HepG2 (cell line): ENCODE results near the gene MSI2. TPM values are rescaled to one million over a fixed set of nuclear protein-coding genes. Genes with fewer than 3 reads are reported as not detected.

Experiments used
- ATAC-seq: fragments of 200-7000 bp; cut with Tn5 transposase; 3 replicates; pipeline ENCODE4 v1.9.1; 2020; ENCODE audit warnings: mild to moderate bottlenecking, moderate library complexity
- BruUV-seq: library from RNA; stranded (reverse); fragments of 400-500 nt; replicated peaks from 2 replicates; lab custom pipeline; 2021; lab: Mats Ljungman, UMichigan
- CTCF ChIA-PET: fragments of 300-600 bp; formaldehyde crosslinking; extraction: SDS; loops from one replicate; lab custom pipeline; 2021; ENCODE audit warnings: low total read pairs, inconsistent platforms, low intra/inter-chr PET ratio; lab: Yijun Ruan, JAX
- POLR2A ChIA-PET: fragments of 350-600 bp; sonication (Branson Sonifier 250); formaldehyde crosslinking; loops from one replicate; lab custom pipeline; 2020; ENCODE audit warnings: antibody characterized with exemption, inconsistent platforms; lab: Yijun Ruan, JAX
- DNase-seq: peaks from one replicate; pipeline ENCODE4 v3.0.0-alpha.2; 2015; ENCODE audit warnings: low spot score
- FAIRE-seq: peaks from 3 replicates; lab custom pipeline; 2011; peaks lifted over from hg19 to GRCh38; lab: Jason Lieb, UNC
- H2AFZ ChIP-seq: one replicate; pipeline ENCODE4 v1.6.1; 2011; ENCODE audit warnings: low read length, inconsistent platforms
- H3K27ac ChIP-seq: fragments of 300-600 bp; 3 replicates; pipeline ENCODE4 v1.8.0; 2011; ENCODE audit warnings: mixed run types, mild to moderate bottlenecking, mixed read lengths, low read length, inconsistent platforms; ENCODE audit not compliant: insufficient read depth; ENCODE audit errors: extremely low read length
- H3K27me3 ChIP-seq, 2 experiments: fragments of 200-600 bp in 1 of 2; 2 replicates in 1 of 2; 3 replicates in 1 of 2; pipeline versions ENCODE4 v1.6.0 to v1.8.0; 2011; ENCODE audit warnings: low read length in 2 of 2, mild to moderate bottlenecking in 2 of 2, moderate library complexity in 2 of 2, inconsistent platforms in 1 of 2; ENCODE audit not compliant: insufficient read depth in 2 of 2, control insufficient read depth in 1 of 2
- H3K36me3 ChIP-seq, 2 experiments: fragments of 200-600 bp in 1 of 2; replicated peaks in 1 of 2; 2 replicates in 1 of 2; 3 replicates in 1 of 2; pipeline versions ENCODE4 v1.5.1 to v1.8.0; 2011; ENCODE audit warnings: low read length in 2 of 2, inconsistent platforms in 1 of 2; ENCODE audit not compliant: insufficient read depth in 2 of 2, control insufficient read depth in 1 of 2
- H3K4me1 ChIP-seq: 2 replicates; pipeline ENCODE4 v1.5.1; 2012; ENCODE audit warnings: low read length, inconsistent platforms; ENCODE audit not compliant: insufficient read depth
- H3K4me2 ChIP-seq: 2 replicates; pipeline ENCODE4 v1.6.0; 2011; ENCODE audit warnings: low read depth, low read length, inconsistent platforms
- H3K4me3 ChIP-seq, 3 experiments: fragments of 200-600 bp in 1 of 3; sonication (generic), shearing (Covaris generic) in 1 of 3; replicated peaks in 1 of 3; 2 replicates each; pipeline ENCODE4 v1.5.1; 2011 to 2016; ENCODE audit warnings: low read length in 3 of 3, inconsistent platforms in 2 of 3, low read depth in 2 of 3, mild to moderate bottlenecking in 2 of 3, control low read depth in 1 of 3, mixed read lengths in 1 of 3; ENCODE audit not compliant: insufficient read depth in 1 of 3
- H3K79me2 ChIP-seq: one replicate; pipeline ENCODE4 v1.6.1; 2011; ENCODE audit warnings: low read length, inconsistent platforms; ENCODE audit not compliant: insufficient read depth
- H3K9ac ChIP-seq: 2 replicates; pipeline ENCODE4 v1.6.0; 2011; ENCODE audit warnings: mild to moderate bottlenecking, low read depth, low read length, inconsistent platforms; ENCODE audit not compliant: insufficient read depth
- H3K9me3 ChIP-seq: 2 replicates; pipeline ENCODE4 v1.5.1; 2012; ENCODE audit warnings: mild to moderate bottlenecking, low read length
- H4K20me1 ChIP-seq: 2 replicates; pipeline ENCODE4 v1.6.0; 2011; ENCODE audit warnings: inconsistent platforms, mild to moderate bottlenecking, low read length, moderate library complexity; ENCODE audit not compliant: insufficient read depth
- ATF6 ChIP-seq: sonication (generic); formaldehyde crosslinking; conservative IDR thresholded peaks from 2 replicates; pipeline ENCODE4 v1.4.0; 2020; ENCODE audit warnings: missing genetic modification reagents
- DBP ChIP-seq: sonication (generic); formaldehyde crosslinking; IDR thresholded peaks from 2 replicates; pipeline ENCODE4 v1.4.0; 2020; ENCODE audit warnings: missing genetic modification reagents; ENCODE audit errors: not compliant biosample characterization
- FOXK1 ChIP-seq: sonication (generic); formaldehyde crosslinking; IDR thresholded peaks from 2 replicates; pipeline ENCODE4 v1.4.0; 2020; ENCODE audit warnings: low read depth, missing genetic modification reagents, borderline replicate concordance
- HIC2 ChIP-seq: sonication (generic); formaldehyde crosslinking; IDR thresholded peaks from 2 replicates; pipeline ENCODE4 v1.9.0; 2022; ENCODE audit warnings: low read depth, missing genetic modification reagents
- HMGXB4 ChIP-seq, 2 experiments: sonication (generic) in 1 of 2; formaldehyde crosslinking in 1 of 2; IDR thresholded peaks; 2 replicates each; pipeline versions ENCODE4 v1.4.0 to v1.6.1; 2018 to 2020; ENCODE audit warnings: missing genetic modification reagents in 2 of 2, borderline replicate concordance in 1 of 2, low read depth in 1 of 2, mild to moderate bottlenecking in 1 of 2, missing biosample characterization in 1 of 2
- NFATC3 ChIP-seq: sonication (generic); formaldehyde crosslinking; IDR thresholded peaks from 2 replicates; pipeline ENCODE4 v1.5.1; 2020; ENCODE audit warnings: mild to moderate bottlenecking, missing genetic modification reagents
- NFRKB ChIP-seq: fragments of 450-650 bp; IDR thresholded peaks from 2 replicates; pipeline ENCODE4 v1.6.1; 2017
- SMYD3 ChIP-seq: sonication (generic); formaldehyde crosslinking; IDR thresholded peaks from 2 replicates; pipeline ENCODE4 v1.8.1; 2023; ENCODE audit warnings: mild to moderate bottlenecking, missing genetic modification reagents
- ZNF790 ChIP-seq: sonication (generic); formaldehyde crosslinking; IDR thresholded peaks from 2 replicates; pipeline ENCODE4 v1.8.0; 2022; ENCODE audit warnings: missing genetic modification reagents, mild to moderate bottlenecking, borderline replicate concordance
- WGBS: methylation state at CpG from one replicate; pipeline ENCODE4 v1.1.6; 2017; ENCODE audit warnings: low lambda C conversion rate; 5-methylcytosine and 5-hydroxymethylcytosine counted together
- in situ Hi-C: cut with HindIII; loops from 2 replicates; pipeline ENCODE4 v1.10.0; 2017; ENCODE audit warnings: low pct_unique_long_range_greater_than_20kb; ENCODE audit not compliant: extremely low pct_ligation_motif_present
- intact Hi-C: fragments of 100-400 bp; cut with micrococcal nuclease; formaldehyde crosslinking; loops from one replicate; pipeline ENCODE4 v1.10.0; 2022; ENCODE audit not compliant: unreplicated experiment
- polyA plus RNA-seq, 8 experiments: library from polyadenylated mRNA; depleted of rRNA in 3 of 8; stranded (reverse) in 7 of 8; unstranded in 1 of 8; fragments of >200 nt; fragmentation: Illumina TruSeq in 4 of 8; extraction: Trizol in 4 of 8; gene quantifications; 2 replicates each; pipeline versions ENCODE4 v1.2.1 to v1.2.3, GENCODE V29; 2011 to 2016; ENCODE audit warnings: low read depth in 4 of 8, missing spikeins in 1 of 8, mixed read lengths in 1 of 8; ENCODE audit not compliant: insufficient read depth in 1 of 8
- total RNA-seq, 5 experiments: library from RNA; depleted of rRNA; stranded (reverse); fragments of >200 nt; fragmentation: Illumina TruSeq; extraction: Trizol; gene quantifications; 2 replicates each; pipeline ENCODE4 v1.2.3, GENCODE V29; 2016; ENCODE audit warnings: low read depth in 1 of 5

Gene MSI2
- total and polyA plus RNA-seq, 2 of the 13 experiments (the other 11 are each of a cell fraction or from before 2014, with no cell fraction given), result 77.5 to 78.4 TPM

GRCh38 chr17:57465610-57466009 lies 209.3 kb downstream of the MSI2 start:
- Histone ChIP-seq H3K4me3 (no peak overlapping the region), H3K27me3 (no peaks in the 10 kb centered on the region), H4K20me1 (no peaks in the 10 kb centered on the region), H3K27ac (no peak overlapping the region), H2AFZ (no peak overlapping the region), H3K9me3 (no peaks in the 10 kb centered on the region), H3K36me3 (0 out of 5 replicates have a peak, but pooled peaks cover 0 to 2% of the 10 kb centered on the region in 2 experiments), H3K4me1 (peaks cover 68% of the 10 kb centered on the region), H3K79me2 (peaks cover 8% of the 10 kb centered on the region), H3K4me2 (no peak overlapping the region), H3K9ac (no peak overlapping the region)
- no TSS peak for BruUV-seq
- ChIA-PET CTCF (no interaction called here), POLR2A (no interaction called here)
- no peak for DNase-seq
- no peak for FAIRE-seq
- in situ Hi-C loops, result no loop called here
- TF ChIP-seq HMGXB4 (CRISPR knock-in tag; IDR thresholded peaks at IDR 0.05; ENCODE audit: borderline replicate concordance in 1 of 2, low read depth in 1 of 2) (no peak), NFRKB (no peak), NFATC3 (no peak), ZNF790 (no peak), FOXK1 (CRISPR knock-in tag) (no peak), DBP (CRISPR knock-in tag) (no peak), HIC2 (CRISPR knock-in tag) (no peak), ATF6 (CRISPR knock-in tag) (no peak), SMYD3 (CRISPR knock-in tag) (no peak)
- ATAC-seq, result no peak
- 94% methylated on average over 5 of the region's 5 CpGs for WGBS
- intact Hi-C loops, result no loop called here
